NCI-H345 (cell line): ENCODE results near the gene STYXL1.

Experiments used
- DNase-seq: peaks from one replicate; lab custom pipeline; 2025; lab: John Stamatoyannopoulos, UW

The STYXL1 gene

DNA sequence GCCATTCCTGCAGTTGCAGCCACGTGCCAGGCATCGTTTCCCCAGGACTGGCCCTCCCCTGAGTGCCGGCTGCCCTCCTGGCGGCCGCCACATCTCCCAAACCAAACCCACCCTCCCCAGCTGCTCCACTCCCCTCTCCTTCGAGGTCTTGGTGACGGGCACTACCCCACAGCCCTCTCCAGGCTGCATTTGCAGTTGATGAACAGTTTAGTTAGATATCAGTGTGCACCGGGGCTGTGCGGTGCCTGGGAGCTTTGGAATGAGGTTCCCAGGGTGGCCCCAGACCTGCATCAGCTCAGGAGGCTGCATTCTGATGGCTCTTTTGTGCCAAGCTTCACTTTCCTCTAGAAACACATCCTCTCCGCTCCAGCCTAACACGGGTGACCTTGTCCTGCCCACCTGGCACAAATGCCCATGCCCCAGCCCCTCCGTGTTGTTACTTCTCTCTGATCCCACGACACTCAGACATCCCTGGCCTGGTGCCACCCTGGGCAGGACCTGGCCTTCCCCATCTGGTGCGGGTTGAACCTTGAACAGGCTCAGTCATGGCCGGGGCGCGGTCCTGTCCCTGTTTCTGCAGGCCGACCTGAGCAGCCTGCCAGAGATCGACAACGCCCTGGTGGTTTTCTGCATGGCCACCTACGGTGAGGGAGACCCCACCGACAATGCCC is 67.9 kb downstream of the STYXL1 start:
- DNase-seq, result no peak

DNA sequence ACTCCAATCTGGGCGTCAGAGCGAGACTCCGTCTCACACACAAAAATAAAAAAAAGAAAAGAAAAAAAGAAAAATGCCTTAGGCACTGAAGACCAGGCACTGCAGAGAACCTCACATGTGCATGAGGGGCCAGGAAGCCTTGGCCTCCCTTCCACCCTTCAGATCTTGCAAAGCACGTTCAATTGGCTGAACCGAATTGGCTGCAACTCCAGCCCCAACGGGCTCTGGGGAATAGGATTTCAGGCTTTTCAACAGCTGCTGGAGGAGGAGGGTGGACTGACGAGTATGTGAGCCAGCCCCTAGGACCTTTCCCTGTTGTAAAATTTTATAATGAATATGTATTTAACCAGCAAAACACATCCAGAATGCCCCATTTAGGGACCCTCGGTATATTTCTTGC is 70.1 kb downstream of the STYXL1 start:
- DNase-seq, result no peak

DNA sequence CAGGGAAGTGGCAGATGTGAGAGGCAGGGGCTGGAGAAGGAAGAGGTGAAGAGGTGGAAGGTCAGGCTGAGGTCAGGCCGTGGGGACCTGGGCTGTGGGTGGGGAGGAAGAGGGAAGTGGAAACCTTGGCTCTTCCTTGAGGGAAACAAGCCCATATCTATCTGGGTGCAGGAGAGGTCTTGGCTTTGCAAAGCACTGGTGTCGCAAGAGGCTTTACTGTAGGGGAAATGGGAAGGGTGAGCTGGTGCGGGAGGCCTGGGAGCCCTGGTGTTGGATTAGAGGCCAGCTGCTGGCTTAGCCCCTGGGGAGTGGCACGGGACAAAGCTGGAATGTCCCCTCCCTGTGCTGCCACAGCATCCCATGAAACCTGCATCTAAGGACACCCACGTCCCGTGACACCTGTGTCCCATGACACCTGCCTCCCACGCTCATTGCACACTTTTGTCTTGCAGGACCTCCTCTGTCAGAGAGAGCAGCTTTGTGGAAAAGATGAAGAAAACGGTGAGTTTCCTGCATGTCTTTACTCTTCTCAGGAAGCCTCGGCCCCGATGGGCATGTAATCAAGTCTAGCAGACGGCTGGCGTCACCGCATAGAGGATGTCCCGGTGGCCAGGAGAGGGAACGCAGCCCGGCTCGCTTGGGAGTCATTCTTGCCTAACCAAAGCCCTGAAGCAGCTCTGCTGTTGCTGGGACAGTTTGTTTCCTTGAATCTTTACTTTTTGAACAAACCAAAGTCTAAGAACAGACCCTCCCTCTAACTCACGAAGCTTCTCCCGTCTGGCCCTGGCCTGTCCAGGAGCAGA is 75.6 kb downstream of the STYXL1 start:
- DNase-seq, result no peak

DNA sequence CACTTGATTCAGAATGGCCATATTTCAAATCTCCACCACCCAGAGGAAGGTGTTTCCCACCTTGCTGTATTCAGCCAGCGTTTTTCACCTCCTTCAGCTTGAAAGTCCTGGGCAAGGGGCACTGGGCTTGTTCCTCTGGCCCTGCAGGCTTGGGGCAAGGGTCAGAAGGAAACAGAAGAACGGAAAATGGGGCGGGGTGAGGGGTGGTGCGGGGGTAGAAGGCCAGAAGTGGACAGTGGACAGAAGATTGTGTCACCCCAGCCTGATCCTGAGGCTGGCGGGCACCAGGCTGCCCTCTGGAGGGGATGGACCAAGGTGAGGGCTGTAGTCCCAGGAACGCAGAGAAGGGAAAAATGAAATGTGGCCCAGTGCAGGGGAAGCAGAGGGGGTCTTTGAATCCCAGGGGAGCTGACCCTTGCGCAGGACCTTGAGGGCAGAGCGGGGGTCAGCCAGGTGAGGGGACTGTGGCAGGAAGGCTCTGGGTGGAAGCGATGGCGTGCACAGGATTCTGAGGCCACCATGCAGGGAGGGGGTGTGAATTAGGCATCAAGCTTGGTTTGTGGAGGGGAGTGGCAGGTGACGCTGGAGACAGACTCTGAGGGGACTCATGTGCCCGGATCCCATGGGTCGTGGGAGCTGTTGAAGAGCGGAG is 76.4 kb downstream of the STYXL1 start:
- DNase-seq, result no peak

DNA sequence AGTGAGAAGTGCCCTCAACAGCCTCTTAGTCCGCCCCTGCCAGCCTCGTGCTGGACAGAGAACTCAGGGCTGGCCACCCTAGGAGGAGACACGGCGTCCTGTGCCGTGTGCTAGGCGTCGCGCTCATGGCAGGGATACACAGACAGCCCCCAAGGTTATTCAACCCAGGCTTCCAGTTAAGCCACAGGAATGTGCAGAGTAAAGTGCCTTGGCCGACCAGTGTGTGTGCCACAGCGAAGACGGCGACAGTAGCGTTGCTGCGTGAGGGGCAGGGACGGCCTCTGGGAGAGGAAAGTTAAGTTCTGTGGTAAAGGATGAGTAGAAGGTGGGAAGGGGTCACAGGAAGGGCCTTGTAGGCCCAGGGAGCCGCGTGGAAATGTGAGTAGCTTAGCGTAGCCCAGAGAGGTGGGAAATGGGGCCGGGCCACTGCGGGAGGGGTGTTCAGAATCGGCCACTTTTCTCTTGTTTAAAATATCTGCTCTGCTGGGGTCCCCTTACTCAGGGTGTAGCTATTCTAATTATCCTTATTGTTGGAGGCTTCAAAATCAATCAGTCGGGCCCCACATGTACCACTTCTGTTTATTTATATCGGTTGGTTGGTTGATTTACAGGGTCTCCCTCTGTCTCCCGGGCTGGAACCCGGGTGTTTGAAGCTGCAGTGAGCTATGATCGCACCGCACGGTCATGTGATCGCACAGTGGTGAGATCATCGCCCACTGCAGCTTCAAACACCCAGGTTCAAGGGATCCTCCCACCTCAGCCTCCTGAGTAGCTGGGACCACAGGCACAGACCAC is 77.9 kb downstream of the STYXL1 start:
- DNase-seq, result no peak

DNA sequence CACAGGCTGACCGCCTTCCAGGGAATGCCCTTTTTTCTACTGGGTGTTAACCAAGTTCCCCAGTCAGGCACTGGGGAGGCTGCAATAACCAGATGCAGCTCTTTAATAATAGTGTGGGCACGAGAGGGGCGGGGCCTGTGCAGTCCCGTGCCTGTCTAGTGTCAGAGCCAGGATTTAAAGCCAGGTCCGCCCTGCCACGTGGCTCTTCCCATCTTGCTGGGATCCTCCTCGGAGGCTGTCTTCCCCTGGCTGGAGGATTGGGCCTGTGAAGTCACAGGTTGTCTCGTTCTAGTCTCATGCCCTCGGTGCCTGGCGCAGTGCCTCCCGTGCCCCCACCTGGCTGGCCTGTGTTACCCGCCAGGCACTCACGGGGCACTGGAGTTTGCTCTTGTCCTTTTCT is 78.6 kb downstream of the STYXL1 start:
- no peak for DNase-seq

DNA sequence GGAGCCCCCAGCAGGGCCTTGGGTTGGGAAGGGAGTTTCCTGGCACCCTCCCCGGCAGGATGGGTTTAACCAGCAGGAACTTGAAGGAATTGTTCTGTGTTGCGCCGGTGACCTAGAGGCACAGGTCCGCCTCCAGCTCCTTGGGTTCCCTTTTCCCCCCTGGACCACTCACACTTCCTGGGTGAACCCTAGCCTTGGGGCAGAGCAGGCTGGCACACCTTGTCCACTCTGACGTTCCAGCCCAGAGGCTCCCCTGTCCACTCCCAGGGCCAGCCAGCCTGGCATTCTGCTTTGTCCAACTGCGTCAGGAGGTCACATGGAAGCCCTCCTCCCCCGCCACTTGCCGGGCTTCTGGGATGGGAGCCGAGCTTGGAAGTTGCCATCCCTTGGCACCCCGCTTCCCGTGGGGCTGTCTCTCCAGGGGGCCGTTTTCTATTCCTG is 79.2 kb downstream of the STYXL1 start:
- DNase-seq, result no peak

DNA sequence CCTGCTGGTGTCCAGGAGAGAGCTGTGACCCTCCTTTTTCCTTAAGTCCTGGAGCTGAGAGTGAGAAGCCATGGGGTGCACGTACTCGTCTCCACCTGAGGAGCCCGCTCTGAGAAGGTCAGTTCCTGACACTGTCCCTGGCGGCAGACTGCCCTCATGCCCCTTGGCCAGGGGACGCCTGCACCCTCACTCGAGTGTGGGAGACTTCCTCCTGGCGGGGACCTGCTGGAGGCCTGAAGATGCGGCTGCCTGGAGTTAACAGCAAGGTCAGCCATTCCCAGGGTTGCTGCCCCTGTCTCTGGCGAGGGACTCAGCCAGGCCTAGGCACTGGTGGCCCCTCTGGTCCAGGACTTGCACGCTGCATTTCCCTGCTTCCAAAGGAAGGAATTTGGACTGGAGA is 79.8 kb downstream of the STYXL1 start:
- DNase-seq, result no peak

DNA sequence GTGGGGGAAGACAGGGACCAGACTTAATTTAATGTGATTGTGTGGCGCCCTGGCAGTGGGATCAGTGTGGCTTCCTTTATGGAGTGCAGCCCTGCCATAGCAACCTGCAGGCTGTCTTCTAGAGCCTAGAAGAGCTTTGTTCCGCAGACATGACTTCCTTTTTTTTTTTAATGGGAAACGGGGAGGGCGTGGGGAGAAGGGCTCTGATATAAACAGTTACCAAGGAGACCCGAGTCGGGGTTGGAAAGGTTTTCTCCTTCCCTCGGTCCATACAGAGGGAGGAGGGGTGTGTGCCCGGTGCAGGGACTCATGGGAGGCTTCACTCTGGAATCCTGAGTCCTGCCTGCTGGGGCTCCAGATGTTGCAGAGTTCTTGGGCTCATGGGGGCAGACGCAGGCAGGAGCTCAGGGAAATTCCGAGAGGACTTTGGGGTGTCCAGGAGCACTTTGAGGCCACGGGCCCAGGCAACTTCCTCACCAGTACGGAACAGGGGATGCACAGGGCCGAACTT is 80.3 kb downstream of the STYXL1 start:
- no peak for DNase-seq

DNA sequence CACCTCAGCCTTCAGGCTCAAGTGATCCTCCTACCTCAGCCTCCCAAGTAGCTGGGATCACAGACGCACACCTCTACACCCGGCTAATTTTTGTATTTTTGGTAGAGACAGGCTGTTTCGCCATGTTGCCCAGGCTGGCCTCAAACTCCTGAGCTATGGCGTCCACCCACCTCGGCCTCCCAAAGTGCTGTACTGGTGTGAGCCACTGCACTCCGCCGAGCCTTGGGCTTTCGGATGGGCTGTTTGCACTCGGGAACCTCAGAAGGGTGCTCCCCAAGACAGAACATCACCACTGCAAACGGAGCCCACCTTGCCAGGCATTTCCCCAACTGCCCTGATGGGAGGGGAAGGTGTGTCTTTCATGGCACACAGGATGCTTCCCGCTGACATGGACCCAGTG is 80.7 kb downstream of the STYXL1 start:
- DNase-seq, result no peak

DNA sequence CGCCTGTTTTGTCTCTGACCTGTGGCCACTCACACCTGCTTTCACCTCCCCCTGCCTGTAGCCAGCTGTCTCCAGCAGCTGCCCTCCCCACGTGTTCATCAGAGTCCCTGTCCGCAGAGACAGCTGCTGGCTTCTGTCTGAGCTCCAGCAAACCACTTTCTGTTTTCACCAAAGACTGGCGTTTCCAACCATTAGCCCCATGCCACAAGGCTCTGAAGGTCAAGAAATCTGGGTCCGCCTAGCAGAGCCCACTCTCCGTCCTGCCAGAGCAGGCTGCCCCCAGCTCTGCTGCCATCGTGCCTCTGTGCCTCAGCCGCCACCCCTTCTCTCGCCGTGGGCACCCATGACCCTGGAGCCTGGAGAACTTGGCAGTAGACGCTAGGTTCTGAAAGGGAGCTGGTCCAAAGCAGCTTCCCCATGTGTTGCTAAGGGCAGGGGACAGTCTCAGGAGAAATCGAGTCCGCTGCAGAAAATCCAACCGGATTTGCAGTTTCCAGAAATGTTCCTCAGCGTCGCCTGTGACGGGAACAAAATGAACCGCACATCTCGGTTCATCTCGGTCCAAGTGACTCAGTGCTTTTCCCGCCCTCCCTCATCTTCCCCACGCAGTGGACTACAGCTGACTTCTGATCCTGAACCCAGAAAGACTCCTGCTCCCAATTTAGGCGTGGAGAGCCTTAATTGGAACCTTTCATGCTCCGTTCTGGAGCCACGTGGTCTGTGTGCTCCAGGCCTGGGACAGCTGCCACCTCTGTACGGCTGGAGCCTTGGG is 81.4 kb downstream of the STYXL1 start:
- DNase-seq, result peak; percentile 48

DNA sequence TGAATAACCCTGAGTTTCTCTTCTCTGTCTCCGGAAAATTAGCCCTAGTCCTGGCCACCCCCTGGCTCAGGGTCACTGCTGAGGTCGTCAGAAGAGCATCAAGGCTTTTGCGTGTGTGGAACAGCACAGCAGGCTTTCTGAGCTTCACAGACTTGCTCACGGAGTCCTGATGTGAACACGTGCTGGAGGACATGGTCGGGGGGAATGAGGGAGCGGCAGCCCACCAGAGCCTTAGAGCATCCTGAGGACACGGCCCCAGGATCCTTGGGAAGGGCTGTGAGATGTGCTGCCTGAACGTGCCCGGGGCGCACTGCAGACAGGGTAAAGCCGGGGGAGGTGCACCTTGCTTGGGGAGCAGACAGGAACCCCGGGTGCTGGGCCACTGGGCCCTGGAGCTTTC is 82.2 kb downstream of the STYXL1 start:
- no peak for DNase-seq

DNA sequence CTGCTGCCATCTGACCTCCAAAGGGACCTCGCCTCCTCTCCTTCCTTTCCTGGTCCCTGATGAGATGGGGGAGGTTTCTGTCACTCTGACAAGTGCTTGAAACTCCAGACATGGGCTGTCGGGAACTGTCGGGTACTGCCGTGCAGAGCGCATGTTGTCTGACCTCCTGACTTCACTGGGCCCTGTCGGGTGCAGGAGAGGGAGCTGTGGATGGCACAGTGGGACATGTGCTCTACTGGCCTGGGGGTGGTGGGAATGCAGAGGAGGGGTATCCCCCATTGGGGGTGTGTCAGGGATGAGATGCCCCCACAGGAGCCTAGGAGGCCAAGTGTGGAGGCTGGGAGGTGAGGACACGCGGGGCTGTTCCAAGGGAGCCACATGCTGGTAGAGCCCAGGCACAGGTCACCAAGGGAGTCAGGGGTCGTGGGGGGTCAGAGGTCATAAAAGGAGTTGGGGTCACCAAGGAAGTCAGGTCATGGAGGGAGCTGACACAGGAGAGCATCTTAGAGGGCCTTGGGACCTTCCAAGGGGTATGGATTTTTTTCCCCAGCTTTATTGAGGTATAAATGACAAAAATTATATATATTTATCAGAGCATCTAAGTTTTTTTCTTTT is 84.3 kb downstream of the STYXL1 start:
- DNase-seq, result no peak

DNA sequence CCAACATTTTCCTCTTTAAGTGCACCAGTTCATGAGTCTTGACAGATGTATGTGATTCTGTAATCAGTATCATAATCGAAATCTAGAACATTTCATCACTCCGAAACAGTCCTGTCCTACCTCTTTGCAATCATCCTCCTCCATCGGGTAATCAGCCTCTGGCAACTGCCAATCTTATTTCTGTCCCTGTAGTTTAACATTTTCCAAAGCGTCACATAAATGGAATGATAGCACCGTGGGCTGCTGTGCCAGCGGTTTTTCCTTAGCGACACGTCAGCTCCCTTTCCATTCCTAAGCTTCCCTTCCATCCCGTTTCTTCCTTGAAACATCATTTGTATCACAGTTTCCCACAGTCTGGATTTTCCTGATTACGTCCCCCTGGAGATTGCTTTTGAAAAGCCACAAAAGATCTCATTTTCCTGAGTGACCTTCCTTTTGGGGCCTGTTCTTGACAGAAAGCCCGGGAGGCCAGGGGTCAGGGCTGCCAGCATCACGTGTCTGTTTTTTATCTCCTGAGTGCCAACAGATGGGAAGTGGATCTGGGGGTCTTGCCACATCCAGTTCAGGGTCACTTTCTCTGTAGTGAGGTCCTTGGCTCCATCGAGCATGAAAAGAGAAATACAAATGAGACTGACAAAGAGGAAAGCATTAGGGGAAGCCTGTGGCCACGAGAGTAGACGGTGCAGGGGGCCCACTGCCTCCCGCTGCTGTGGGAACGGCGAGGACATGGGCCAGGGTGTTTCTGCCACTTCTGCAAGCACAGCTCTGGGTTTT is 85.0 kb downstream of the STYXL1 start:
- DNase-seq, result no peak

DNA sequence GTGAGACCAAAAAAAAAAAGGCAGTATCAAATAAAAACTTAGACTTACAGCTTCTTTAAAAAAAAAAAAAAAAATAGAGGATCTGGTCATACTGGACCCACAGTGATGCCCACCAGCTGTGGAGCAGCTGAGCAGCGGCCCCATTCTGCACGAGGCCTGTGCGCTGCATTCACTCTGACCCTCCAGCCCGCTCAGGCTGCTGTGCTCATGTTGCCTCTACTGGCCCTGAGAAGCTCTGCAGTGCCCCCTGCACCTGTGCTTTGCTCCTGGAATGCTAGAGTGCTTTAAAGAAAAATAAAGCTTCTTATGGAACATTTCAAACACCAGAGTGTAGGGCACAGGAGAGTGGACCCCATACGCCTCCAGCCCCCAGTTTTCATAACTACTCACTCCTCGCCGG is 86.6 kb downstream of the STYXL1 start:
- no peak for DNase-seq

DNA sequence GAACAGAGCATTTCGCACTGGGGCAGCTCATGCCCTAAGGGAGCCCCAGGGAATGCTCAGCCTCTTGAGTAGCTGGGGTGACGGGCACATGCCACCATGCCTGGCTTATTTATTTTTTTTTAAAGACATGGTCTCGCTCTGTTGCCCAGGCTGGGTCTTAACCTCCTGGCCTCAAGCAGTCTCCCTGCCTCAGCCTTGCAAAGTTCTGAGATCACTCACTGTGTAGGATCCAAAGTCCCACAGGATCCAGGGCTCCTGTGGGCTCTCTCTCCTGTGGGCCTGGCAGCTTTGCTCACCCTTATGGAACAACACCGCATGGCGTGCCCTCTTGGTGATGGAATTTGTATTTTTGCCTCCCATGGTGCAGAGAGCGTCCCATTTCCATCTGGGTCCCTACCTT is 87.4 kb downstream of the STYXL1 start:
- DNase-seq, result no peak

DNA sequence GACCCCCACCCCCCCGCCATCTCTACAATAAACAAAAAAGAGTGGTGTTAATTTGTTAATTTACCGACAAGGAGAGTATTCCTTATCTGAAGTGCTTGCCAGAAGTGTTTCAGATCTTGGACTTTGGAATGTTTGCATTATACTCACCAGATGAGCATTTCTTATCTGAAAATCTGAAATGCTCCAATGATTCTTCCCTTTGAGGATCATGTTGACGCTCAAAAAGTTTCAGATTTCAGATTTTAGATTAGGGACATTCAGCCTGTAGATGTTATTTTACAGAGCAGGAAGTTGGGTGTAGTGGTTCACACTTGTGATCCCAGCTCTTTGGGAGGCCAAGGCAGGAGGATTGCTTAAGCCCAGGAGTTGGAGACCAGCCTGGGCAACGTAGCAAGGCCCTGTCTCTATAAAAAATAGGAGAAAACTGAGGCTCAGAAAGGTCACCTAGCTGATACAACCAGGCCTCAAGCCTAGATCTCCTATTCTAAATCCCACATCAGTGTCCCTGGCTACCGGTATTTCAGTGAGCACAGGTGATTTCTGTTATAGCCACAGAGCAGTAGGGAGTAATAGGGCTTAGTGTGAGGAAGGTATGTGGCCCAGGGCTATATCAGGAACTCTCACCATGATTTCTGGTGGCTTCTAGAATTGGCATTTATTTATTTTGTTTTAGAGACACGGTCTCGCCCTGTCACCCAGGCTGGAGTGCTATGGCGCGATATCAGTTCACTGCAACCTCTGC is 88.8 kb downstream of the STYXL1 start:
- no peak for DNase-seq

DNA sequence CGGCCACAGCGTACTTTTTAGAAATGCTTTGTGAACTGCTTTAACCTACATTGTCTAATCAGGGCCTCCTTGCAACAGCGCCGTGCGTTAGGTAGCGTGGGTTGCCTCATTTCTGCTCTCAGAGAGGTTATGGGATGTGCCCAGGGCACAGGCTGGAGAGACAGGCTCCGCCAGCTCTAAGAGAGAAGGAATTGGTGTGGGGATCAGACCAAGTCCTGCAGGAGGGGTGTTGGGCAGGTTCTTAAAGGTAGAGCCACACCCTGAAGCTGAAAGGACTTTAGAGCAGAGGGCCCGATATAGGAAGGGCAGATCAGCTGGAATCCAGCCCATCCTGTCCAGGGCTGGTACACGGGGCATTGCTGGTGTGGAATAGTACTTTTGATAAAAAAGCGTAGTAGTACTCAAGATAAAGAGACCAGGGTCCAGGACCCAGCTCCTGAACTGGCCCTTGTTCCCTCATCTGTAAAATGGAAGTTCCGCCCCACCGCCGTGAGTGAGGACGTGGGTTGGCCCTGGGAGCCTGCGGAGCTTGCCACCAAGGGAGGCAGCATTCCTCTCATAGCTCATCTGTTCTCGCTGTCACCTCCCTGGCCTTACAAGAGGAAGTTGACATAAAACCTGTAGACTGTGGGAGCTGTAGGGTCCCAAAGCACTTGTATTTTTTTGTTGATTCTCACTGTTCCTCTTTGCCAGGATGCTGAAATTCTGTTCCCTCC is 90.6 kb downstream of the STYXL1 start:
- no peak for DNase-seq
